ENCODE results near the gene MAU2. TPM values are rescaled to one million over a fixed set of nuclear protein-coding genes. Genes with fewer than 3 reads are reported as not detected.

MAU2 gene
- polyA plus RNA-seq, 1 donor from 2014 or later = 48.3 TPM

DNA sequence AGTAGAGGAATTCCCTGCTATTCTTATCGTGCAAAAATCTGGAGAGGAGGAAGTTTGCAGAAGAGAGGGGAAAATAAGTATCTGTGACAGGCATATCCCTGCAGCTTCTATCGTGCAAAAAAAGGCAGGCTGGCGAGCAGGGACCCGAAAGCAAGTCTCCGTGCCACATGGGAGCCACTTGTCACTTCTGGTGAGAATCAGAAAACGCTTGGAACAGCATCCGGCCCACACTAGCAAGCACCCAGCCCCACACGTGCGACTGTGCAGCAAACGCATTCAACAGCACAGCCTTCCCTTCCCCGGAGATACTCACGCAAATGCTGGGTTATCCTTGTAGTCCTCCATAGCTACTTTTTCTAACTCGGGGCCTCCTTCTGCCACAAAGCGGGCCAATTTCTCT lies 17.2 kb upstream of the MAU2 start:
- no peak overlapping the region for H3K9ac ChIP-seq (ENCODE audit: low read length)
- TF ChIP-seq EZH2 (IDR thresholded peaks at IDR 0.05; ENCODE audit: borderline replicate concordance, insufficient read depth, low read length, poor library complexity, severe bottlenecking) = no peak
- H2AFZ ChIP-seq (ENCODE audit: low read depth, low read length) = no peak overlapping the region
- no peaks in the 10 kb centered on the region for H4K20me1 ChIP-seq (ENCODE audit: insufficient read depth)
- no peaks in the 10 kb centered on the region for H3F3A ChIP-seq (ENCODE audit: insufficient read depth, low read length, poor library complexity, severe bottlenecking)
- H3K9me3 ChIP-seq (ENCODE audit: low read length) = no peaks in the 10 kb centered on the region
- no peaks in the 10 kb centered on the region for H3K9me2 ChIP-seq (ENCODE audit: insufficient read depth, low read length)
- H3K27ac ChIP-seq (ENCODE audit: low read length) = no peak overlapping the region
- H3K4me2 ChIP-seq (ENCODE audit: low read length) = no peak overlapping the region
- no peaks in the 10 kb centered on the region for H3K36me3 ChIP-seq (ENCODE audit: insufficient read depth, low read length)
- H3K4me3 ChIP-seq (ENCODE audit: low read length) = no peak overlapping the region
- H3K79me2 ChIP-seq (replicated peaks; ENCODE audit: insufficient read depth, low read length) = no peaks in the 10 kb centered on the region
- H3K27me3 ChIP-seq (ENCODE audit: insufficient read depth, low read depth, low read length) = no peaks in the 10 kb centered on the region

GRCh38 chr19:19304186-19304965 lies 16.3 kb upstream of the MAU2 start:
- Histone ChIP-seq H3F3A (ENCODE audit: insufficient read depth, low read length, poor library complexity, severe bottlenecking) (no peaks in the 10 kb centered on the region), H2AFZ (ENCODE audit: low read depth, low read length) (no peak overlapping the region), H3K4me3 (ENCODE audit: low read length) (no peak overlapping the region), H3K9me2 (ENCODE audit: insufficient read depth, low read length) (no peaks in the 10 kb centered on the region), H3K27ac (ENCODE audit: low read length) (no peak overlapping the region), H3K27me3 (ENCODE audit: insufficient read depth, low read depth, low read length) (no peaks in the 10 kb centered on the region), H3K9me3 (ENCODE audit: low read length) (no peaks in the 10 kb centered on the region), H3K36me3 (ENCODE audit: insufficient read depth, low read length) (no peaks in the 10 kb centered on the region), H3K4me2 (ENCODE audit: low read length) (no peak overlapping the region), H3K79me2 (replicated peaks; ENCODE audit: insufficient read depth, low read length) (no peaks in the 10 kb centered on the region), H3K9ac (ENCODE audit: low read length) (no peak overlapping the region), H4K20me1 (ENCODE audit: insufficient read depth) (no peaks in the 10 kb centered on the region)
- TF ChIP-seq POLR2AphosphoS5 (IDR thresholded peaks at IDR 0.05) = no peak
- TF ChIP-seq EZH2 (IDR thresholded peaks at IDR 0.05; ENCODE audit: borderline replicate concordance, insufficient read depth, low read length, poor library complexity, severe bottlenecking) = no peak
- TF ChIP-seq RAD21 (conservative IDR thresholded peaks at IDR 0.05) = no peak
- no peak for TF ChIP-seq CTCF (IDR thresholded peaks at IDR 0.05; ENCODE audit: poor library complexity, severe bottlenecking)
- no peak for TF ChIP-seq REST (IDR thresholded peaks at IDR 0.05; ENCODE audit: borderline replicate concordance)
- TF ChIP-seq MXI1 (conservative IDR thresholded peaks at IDR 0.05; ENCODE audit: poor library complexity, severe bottlenecking) = no peak
- TF ChIP-seq EP300 (conservative IDR thresholded peaks at IDR 0.05; ENCODE audit: poor library complexity, severe bottlenecking) = no peak
- no peak for TF ChIP-seq TAF1 (IDR thresholded peaks at IDR 0.05; ENCODE audit: low read depth)
- TF ChIP-seq SMC3 (conservative IDR thresholded peaks at IDR 0.05; ENCODE audit: poor library complexity) = no peak
